Type B pancreatic cell (in vitro differentiated cells): ENCODE data around the gene RAB8B. TPM values are rescaled to one million over a fixed set of nuclear protein-coding genes. Genes with fewer than 3 reads are reported as not detected.

Experiments used
- DNase-seq: peaks from one replicate; pipeline ENCODE4 v3.0.0; 2021; ENCODE audit warnings: mixed read lengths; ENCODE audit not compliant: unreplicated experiment; ENCODE audit errors: extremely low spot score
- H3K27ac Mint-ChIP-seq: 2 replicates; pipeline ENCODE4 v1.8.0; 2021; ENCODE audit warnings: mild to moderate bottlenecking, mixed read lengths
- H3K27me3 Mint-ChIP-seq: 2 replicates; pipeline ENCODE4 v1.8.0; 2021; ENCODE audit warnings: mixed read lengths
- H3K36me3 Mint-ChIP-seq: 2 replicates; pipeline ENCODE4 v1.8.0; 2021; ENCODE audit warnings: mixed read lengths
- H3K4me1 Mint-ChIP-seq: one replicate; pipeline ENCODE4 v1.8.0; 2021; ENCODE audit warnings: mixed read lengths; ENCODE audit not compliant: unreplicated experiment
- H3K4me3 Mint-ChIP-seq: 2 replicates; pipeline ENCODE4 v1.8.0; 2021; ENCODE audit warnings: mild to moderate bottlenecking, mixed read lengths
- H3K9me3 Mint-ChIP-seq: 2 replicates; pipeline ENCODE4 v1.8.0; 2021; ENCODE audit warnings: mixed read lengths
- total RNA-seq: library from RNA; stranded (reverse); gene quantifications from 2 replicates; pipeline ENCODE4 v1.2.1, GENCODE V29; 2021; ENCODE audit warnings: low replicate concordance
- TF ChIP-seq, protein P1 (sequence below): fragments of 200-600 bp; sonication (generic); conservative IDR thresholded peaks from 2 replicates; pipeline ENCODE4 v1.5.0; 2021; ENCODE audit warnings: antibody characterized with exemption, mild to moderate bottlenecking

RAB8B gene
- total RNA-seq, 1 donor from 2014 or later: 36.8 TPM

DNA sequence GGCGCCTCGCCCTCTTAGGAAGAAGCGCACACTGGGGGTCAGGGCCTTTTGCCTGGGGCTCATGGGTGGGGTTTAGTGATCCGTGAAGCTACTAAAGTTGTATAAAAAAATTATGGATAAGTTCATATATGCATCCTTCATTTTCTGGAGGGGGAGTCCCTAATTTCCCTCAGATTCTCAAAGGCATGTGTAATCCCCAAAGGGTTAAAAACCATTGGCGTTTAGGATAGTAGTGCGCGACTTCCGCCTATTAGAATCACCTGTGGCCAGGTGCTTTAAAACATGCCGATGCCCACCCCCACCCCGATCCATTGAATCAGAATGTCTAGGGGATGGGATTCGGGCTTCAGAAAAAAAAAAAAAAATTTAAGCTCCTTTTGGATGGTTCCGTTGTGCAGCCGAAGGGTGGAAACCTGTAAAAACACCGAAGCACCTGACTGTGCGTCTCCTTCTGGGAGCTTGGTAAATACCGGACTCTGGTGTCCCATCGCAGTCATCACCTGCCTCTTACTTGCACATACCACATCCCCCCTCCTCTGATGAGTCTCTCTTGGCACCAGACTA is 88.6 kb downstream of the RAB8B start:
- Mint-ChIP-seq H3K4me3 (peak overlapping the region; percentile 86), H3K27me3 (no peaks in the 10 kb centered on the region), H3K4me1 (peaks cover 14% of the 10 kb centered on the region), H3K36me3 (no peaks in the 10 kb centered on the region), H3K9me3 (no peaks in the 10 kb centered on the region), H3K27ac (peak overlapping the region; percentile 82)
- DNase-seq: no peak
- TF ChIP-seq, protein P1, sequence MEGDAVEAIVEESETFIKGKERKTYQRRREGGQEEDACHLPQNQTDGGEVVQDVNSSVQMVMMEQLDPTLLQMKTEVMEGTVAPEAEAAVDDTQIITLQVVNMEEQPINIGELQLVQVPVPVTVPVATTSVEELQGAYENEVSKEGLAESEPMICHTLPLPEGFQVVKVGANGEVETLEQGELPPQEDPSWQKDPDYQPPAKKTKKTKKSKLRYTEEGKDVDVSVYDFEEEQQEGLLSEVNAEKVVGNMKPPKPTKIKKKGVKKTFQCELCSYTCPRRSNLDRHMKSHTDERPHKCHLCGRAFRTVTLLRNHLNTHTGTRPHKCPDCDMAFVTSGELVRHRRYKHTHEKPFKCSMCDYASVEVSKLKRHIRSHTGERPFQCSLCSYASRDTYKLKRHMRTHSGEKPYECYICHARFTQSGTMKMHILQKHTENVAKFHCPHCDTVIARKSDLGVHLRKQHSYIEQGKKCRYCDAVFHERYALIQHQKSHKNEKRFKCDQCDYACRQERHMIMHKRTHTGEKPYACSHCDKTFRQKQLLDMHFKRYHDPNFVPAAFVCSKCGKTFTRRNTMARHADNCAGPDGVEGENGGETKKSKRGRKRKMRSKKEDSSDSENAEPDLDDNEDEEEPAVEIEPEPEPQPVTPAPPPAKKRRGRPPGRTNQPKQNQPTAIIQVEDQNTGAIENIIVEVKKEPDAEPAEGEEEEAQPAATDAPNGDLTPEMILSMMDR: no peak

DNA sequence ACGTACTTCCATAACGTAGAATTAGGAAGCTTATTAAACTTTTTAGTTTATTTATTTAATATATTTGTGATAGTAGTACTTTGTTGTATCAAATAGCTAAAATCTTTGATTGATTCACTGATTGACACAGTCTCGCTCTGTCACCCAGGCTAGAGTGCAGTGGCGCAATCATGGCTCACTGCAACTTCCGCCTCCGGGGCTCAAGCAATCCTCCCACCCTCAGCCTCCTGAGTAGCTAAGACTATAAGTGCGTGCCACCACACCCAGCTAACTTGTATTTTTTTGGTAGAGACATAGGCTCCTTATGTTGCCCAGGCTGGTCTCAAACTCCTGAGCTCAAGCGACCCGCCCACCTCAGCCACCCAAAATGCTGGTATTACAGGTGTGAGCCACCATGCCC is 93.7 kb downstream of the RAB8B start:
- no peaks in the 10 kb centered on the region for H3K27me3 Mint-ChIP-seq
- no peaks in the 10 kb centered on the region for H3K9me3 Mint-ChIP-seq
- no peak overlapping the region for H3K27ac Mint-ChIP-seq
- H3K4me3 Mint-ChIP-seq: no peak overlapping the region
- no peak for DNase-seq
- TF ChIP-seq, protein P1: no peak
- no peaks in the 10 kb centered on the region for H3K36me3 Mint-ChIP-seq
- peaks cover 9% of the 10 kb centered on the region for H3K4me1 Mint-ChIP-seq

DNA sequence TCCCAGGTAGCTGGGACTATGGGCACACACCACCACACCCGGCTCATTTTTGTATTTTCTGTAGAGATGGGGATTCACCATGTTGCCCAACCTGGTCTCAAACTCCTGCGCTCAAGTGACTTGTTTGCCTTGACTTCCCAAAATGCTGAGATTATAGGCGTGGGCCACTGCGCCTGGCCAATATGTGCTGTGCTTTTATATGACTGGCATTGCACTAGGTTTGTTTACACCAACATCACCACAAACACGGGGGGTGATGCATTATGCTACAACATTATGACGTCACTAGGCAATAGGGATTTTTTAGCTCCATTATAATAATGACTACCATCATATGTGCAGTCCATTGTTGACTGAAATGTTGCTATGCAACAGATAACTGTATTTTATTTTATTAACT is 94.9 kb downstream of the RAB8B start:
- Mint-ChIP-seq H3K36me3 (no peaks in the 10 kb centered on the region), H3K9me3 (no peaks in the 10 kb centered on the region), H3K4me3 (no peak overlapping the region), H3K27me3 (no peaks in the 10 kb centered on the region), H3K4me1 (peaks cover 10% of the 10 kb centered on the region), H3K27ac (no peak overlapping the region)
- TF ChIP-seq, protein P1: no peak
- DNase-seq: no peak

DNA sequence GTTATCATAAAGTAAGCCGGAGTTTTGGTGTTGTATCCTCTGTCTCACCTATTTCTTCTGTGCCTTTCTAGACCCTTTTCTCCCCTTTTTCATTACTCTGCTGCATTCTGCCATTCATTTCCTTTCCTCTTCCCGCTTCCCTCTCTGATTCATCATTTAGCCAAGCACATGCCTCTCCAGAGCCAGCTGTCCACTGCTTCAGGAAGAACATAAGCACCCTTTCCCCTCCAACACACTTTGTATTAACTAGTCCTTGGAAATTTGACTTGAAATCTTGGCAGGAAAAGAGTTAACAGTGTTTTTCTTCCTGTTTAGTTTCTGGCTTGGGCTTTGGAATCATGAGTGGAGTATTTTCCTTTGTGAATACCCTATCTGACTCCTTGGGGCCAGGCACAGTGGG is 97.7 kb downstream of the RAB8B start:
- TF ChIP-seq, protein P1: no peak

DNA sequence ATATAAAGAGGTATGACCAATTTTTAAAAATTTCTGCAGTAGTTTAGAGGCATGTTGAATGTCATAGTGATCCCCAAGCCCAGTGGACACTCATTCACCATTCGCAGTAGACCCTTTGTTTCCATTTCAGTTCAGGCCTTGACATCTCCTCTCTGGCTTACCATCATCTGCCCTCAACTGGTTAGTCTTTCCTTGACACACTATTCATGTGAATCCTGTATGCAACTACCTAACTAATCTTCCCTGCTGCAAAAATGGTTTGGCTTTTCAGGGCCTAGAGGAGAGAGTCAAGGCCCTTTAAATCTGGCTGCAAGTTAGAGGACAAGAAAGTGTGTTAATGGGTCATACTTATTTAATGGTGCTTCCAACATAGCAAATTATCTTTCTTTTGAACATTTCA is 98.9 kb downstream of the RAB8B start:
- H3K27ac Mint-ChIP-seq: no peak overlapping the region

More for the DNA sequence above, 97.7 kb downstream of the RAB8B start:
- Mint-ChIP-seq H3K27me3 (no peaks in the 10 kb centered on the region), H3K36me3 (peaks cover 5% of the 10 kb centered on the region), H3K4me1 (peaks cover 21% of the 10 kb centered on the region), H3K27ac (no peak overlapping the region), H3K4me3 (no peak overlapping the region), H3K9me3 (no peaks in the 10 kb centered on the region)
- no peak for DNase-seq

More for the DNA sequence above, 98.9 kb downstream of the RAB8B start:
- H3K4me1 Mint-ChIP-seq: peaks cover 21% of the 10 kb centered on the region
- peaks cover 5% of the 10 kb centered on the region for H3K36me3 Mint-ChIP-seq
- H3K4me3 Mint-ChIP-seq: no peak overlapping the region
- TF ChIP-seq, protein P1: no peak
- no peaks in the 10 kb centered on the region for H3K9me3 Mint-ChIP-seq
- no peak for DNase-seq
- no peaks in the 10 kb centered on the region for H3K27me3 Mint-ChIP-seq
